Stimulated activated naive B cell treated with anti-CD40 and anti-IgM and Interleukin-4, amounts not matched to agents 10 μg/mL and 1 μg/mL and 100 μg/mL, for 72 hours (primary cell): ENCODE measurements around the gene ANKRD11.
A peak's percentile ranks its signal among the peaks of the same experiment; 100 is the strongest.
"Not testable (repeated sequence)": the region's sequence is repeated elsewhere in the genome, so short reads cannot be mapped to it uniquely, and the experiment has no call there.

Experiments
- ATAC-seq, 2 donors: fragments of 150-1000 bp; cut with Tn5 transposase; replicated peaks; 2 replicates each; pipeline ENCODE4 v1.10.0; 2021; ENCODE audit warnings: moderate library complexity in 1 of 2
- DNase-seq: peaks from one replicate; pipeline ENCODE4 v3.0.0; 2021
- H3K27ac Mint-ChIP-seq: one replicate; pipeline ENCODE4 v1.8.0; 2022; ENCODE audit warnings: mild to moderate bottlenecking, mixed read lengths
- H3K27me3 Mint-ChIP-seq, 2 donors: one replicate each; pipeline ENCODE4 v1.8.0; 2022; ENCODE audit warnings: mixed read lengths in 2 of 2
- H3K36me3 Mint-ChIP-seq, 2 donors: one replicate each; pipeline ENCODE4 v1.8.0; 2022; ENCODE audit warnings: mixed read lengths in 2 of 2, mild to moderate bottlenecking in 1 of 2
- H3K4me1 Mint-ChIP-seq, 2 donors: one replicate each; pipeline ENCODE4 v1.8.0; 2022; ENCODE audit warnings: mixed read lengths in 2 of 2, mild to moderate bottlenecking in 1 of 2
- H3K4me3 Mint-ChIP-seq, 2 donors: one replicate each; pipeline ENCODE4 v1.8.0; 2022; ENCODE audit warnings: mild to moderate bottlenecking in 2 of 2, mixed read lengths in 2 of 2, moderate library complexity in 1 of 2
- H3K9me3 Mint-ChIP-seq, 2 donors: one replicate each; pipeline ENCODE4 v1.8.0; 2022; ENCODE audit warnings: mixed read lengths in 2 of 2, mild to moderate bottlenecking in 1 of 2

Gene ANKRD11

DNA sequence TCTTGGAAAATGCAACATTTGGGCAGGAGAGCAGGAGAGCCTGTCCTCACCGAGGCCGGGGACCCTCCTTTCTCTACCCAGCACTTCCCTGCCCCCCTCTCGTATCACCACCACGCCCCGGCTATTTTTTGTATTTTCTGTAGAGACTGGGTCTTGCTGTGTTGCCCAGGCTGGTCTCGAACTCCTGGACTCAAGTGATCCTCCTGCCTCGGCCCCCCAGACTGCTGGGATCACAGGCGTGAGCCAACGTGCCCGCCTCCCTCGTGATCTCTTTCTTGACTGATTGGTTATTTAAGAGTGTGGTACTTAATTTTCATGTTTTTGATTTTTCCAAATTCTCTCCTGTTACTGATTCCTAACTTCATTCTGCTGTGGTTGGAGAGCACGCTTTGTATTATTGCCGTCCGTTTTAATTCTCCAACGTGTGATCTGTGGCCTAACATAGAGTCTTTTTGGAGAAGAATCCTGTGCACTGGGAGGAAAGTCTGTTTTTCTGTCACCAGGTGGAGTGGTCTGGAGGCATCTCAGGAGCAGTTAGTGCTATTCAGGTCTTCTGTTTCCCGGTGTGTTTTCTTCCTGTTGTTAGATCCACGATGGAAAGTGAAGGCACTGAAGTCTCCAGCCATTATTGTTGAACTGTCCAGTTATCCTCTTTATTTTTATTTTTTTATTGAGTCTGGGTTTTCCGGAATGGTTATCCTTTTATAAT lies 232.4 kb downstream of the ANKRD11 start:
- DNase-seq = no peak
- peak overlapping the region; percentile 88 for H3K27ac Mint-ChIP-seq
- H3K9me3 Mint-ChIP-seq = peaks cover 0 to 2% of the 10 kb centered on the region in 2 donors
- H3K4me3 Mint-ChIP-seq = peak overlapping the region; percentile 75 to 80
- peaks cover 9 to 15% of the 10 kb centered on the region in 2 donors for H3K36me3 Mint-ChIP-seq
- H3K27me3 Mint-ChIP-seq = peaks cover 24 to 34% of the 10 kb centered on the region in 2 donors
- peaks cover 19 to 27% of the 10 kb centered on the region in 2 donors for H3K4me1 Mint-ChIP-seq
- ATAC-seq = no peak

GRCh38 chr16:89257281-89257731 lies 233.1 kb downstream of the ANKRD11 start:
- Mint-ChIP-seq H3K27me3 (peaks cover 24 to 34% of the 10 kb centered on the region in 2 donors), H3K36me3 (peaks cover 6 to 9% of the 10 kb centered on the region in 2 donors), H3K9me3 (no peaks in the 10 kb centered on the region), H3K4me3 (peak overlapping the region; percentile 75 to 80), H3K4me1 (peaks cover 18 to 27% of the 10 kb centered on the region in 2 donors), H3K27ac (peak overlapping the region; percentile 88)
- DNase-seq (no peak), ATAC-seq (peak; percentile 26 to 27)

- ATAC-seq = peak; percentile 71 to 77
- Mint-ChIP-seq H3K4me1 (peaks cover 16 to 27% of the 10 kb centered on the region in 2 donors), H3K4me3 (peak overlapping the region; percentile 68 to 80), H3K9me3 (no peaks in the 10 kb centered on the region), H3K27ac (peak overlapping the region; percentile 69), H3K36me3 (peaks cover 3 to 5% of the 10 kb centered on the region in 2 donors), H3K27me3 (peaks cover 26 to 34% of the 10 kb centered on the region in 2 donors)
- DNase-seq = no peak
These were observed 233.6 kb downstream of the ANKRD11 start for GRCh38 chr16:89256651-89257254.

DNA sequence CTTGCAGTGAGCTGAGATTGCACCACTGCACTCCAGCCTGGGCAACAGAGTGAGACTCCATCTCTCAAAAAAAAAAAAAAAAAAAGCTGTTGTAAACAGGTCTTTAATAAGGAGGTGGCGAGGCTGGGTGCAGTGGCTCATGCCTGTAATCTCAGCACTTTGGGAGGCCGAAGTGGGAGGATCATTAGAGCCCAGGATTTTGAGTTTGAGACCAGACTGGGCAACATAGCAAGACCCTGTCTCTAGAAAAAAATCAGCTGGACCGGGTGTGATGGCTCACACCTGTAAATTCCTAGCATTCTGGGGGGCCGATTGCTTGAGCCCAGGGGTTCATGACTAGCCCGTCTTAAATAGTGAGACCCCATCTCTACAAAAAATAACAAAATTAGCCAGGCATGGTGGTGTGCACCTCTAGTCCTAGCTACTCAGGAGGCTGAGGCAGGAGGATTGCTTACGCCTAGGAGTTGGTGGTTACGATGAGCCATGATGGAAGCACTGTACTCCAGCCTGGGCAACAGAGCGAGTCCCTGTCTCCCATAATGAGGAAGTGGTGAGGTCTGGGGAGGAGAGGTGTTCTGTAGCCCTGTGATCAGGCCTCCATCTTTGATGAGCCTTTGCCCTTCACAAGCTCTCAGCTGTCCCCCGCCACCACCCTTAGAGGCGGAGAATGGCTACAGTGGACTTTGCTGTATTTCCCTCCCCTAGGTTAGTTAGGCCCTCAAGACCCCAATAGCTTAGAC lies 236.6 kb downstream of the ANKRD11 start:
- no peak overlapping the region for H3K4me3 Mint-ChIP-seq
- peaks cover 25% of the 10 kb centered on the region in 2 donors for H3K27me3 Mint-ChIP-seq
- DNase-seq (no peak), ATAC-seq (peak; percentile 26 to 44)
- H3K27ac Mint-ChIP-seq = no peak overlapping the region
- H3K4me1 Mint-ChIP-seq = peaks cover 14 to 27% of the 10 kb centered on the region in 2 donors
- peaks cover 5 to 9% of the 10 kb centered on the region in 2 donors for H3K36me3 Mint-ChIP-seq
- H3K9me3 Mint-ChIP-seq = peaks cover 7 to 9% of the 10 kb centered on the region in 2 donors

DNA sequence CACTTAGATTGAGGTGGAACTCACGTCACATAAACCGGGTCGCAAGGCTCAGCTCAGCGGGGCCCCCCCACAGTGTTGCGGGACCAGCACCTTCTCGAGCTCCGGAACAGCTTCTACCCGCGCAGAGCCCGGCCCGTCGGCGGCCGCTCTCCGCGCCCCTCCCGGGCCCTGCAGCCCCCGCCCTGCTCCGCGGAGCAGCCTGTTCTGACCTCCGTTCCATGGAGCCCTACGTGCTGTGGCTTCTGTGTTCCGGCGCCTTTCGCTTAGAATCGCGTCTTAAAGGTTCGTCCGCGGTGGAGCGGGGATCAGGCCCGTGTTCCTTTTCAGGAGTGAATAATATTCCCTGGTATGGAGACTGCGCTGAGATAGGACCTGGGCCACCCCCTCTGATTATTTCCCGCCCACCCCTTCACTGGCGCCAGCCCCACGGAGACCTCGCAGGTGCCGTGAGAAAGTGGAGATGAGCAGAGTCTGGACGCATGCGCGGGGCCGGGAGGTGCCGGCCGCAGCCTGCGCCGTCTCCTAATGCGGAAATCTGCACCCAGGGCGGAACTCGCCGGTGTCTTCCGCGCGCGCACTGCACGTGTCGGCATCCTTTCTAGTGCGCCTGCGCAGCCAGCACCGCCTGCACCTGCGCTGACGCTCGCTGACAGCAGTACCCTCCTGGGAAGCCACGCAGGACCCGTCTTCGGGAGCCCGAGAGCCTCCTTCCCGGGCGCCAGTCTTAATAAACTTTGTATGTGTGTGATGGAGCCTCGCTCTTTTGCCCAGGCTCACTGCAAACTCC lies 242.0 kb downstream of the ANKRD11 start:
- DNase-seq (no peak), ATAC-seq (no peak)
- Mint-ChIP-seq H3K36me3 (peaks cover 2 to 4% of the 10 kb centered on the region in 2 donors), H3K27ac (peak overlapping the region; percentile 20), H3K4me1 (peaks cover 0 to 3% of the 10 kb centered on the region in 2 donors), H3K27me3 (peaks cover 0 to 4% of the 10 kb centered on the region in 2 donors), H3K4me3 (peak overlapping the region; percentile 79 to 81), H3K9me3 (peaks cover 7 to 9% of the 10 kb centered on the region in 2 donors)

DNA sequence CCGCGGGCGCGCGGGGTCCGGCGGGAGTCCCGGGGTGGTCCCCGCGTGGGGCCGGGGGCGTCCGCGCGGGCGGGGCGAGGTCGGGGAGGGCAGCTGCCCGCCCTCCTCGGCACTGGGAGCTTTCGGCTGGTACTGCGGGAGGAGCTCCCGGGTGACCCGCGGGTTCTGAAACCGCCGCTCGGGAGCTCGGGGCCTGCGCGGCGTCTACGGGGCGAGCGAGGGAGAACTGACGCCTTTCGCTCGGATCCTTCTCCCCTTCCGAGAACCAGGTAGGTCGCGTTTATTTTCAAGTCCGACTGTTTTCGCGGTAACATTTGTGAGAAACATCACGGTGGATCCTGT lies 242.7 kb downstream of the ANKRD11 start:
- not testable (repeated sequence) for H3K27me3 Mint-ChIP-seq, DNase-seq, H3K9me3 Mint-ChIP-seq, H3K36me3 Mint-ChIP-seq, H3K4me1 Mint-ChIP-seq, H3K27ac Mint-ChIP-seq
- H3K4me3 Mint-ChIP-seq = peak overlapping the region; percentile 79 to 81
- ATAC-seq = peak; percentile 58 to 62

- ATAC-seq (peak; percentile 84 to 91), DNase-seq (peak; percentile 84)
- Mint-ChIP-seq H3K36me3 (peaks cover 2 to 4% of the 10 kb centered on the region in 2 donors), H3K4me3 (peak overlapping the region; percentile 79 to 81), H3K27me3 (peaks cover 0 to 4% of the 10 kb centered on the region in 2 donors), H3K9me3 (peaks cover 7 to 9% of the 10 kb centered on the region in 2 donors), H3K4me1 (peaks cover 5 to 10% of the 10 kb centered on the region in 2 donors), H3K27ac (peak overlapping the region; percentile 62)
These were observed 243.2 kb downstream of the ANKRD11 start for GRCh38 chr16:89246903-89247733.

GRCh38 chr16:89246383-89246902 lies 243.9 kb downstream of the ANKRD11 start:
- peak overlapping the region; percentile 79 to 81 for H3K4me3 Mint-ChIP-seq
- H3K27me3 Mint-ChIP-seq = no peaks in the 10 kb centered on the region
- H3K4me1 Mint-ChIP-seq = peaks cover 8 to 10% of the 10 kb centered on the region in 2 donors
- ATAC-seq (no peak), DNase-seq (no peak)
- H3K36me3 Mint-ChIP-seq = peaks cover 2 to 4% of the 10 kb centered on the region in 2 donors
- H3K27ac Mint-ChIP-seq = peak overlapping the region; percentile 62
- H3K9me3 Mint-ChIP-seq = peaks cover 7 to 9% of the 10 kb centered on the region in 2 donors

- no peak overlapping the region for H3K27ac Mint-ChIP-seq
- peaks cover 13 to 23% of the 10 kb centered on the region in 2 donors for H3K4me1 Mint-ChIP-seq
- no peak overlapping the region for H3K4me3 Mint-ChIP-seq
- H3K9me3 Mint-ChIP-seq = peaks cover 0 to 1% of the 10 kb centered on the region in 2 donors
- H3K27me3 Mint-ChIP-seq = no peaks in the 10 kb centered on the region
- DNase-seq (no peak), ATAC-seq (no peak)
- H3K36me3 Mint-ChIP-seq = peaks cover under 1 to 2% of the 10 kb centered on the region in 2 donors
These were observed 245.6 kb downstream of the ANKRD11 start for GRCh38 chr16:89244754-89245153.

DNA sequence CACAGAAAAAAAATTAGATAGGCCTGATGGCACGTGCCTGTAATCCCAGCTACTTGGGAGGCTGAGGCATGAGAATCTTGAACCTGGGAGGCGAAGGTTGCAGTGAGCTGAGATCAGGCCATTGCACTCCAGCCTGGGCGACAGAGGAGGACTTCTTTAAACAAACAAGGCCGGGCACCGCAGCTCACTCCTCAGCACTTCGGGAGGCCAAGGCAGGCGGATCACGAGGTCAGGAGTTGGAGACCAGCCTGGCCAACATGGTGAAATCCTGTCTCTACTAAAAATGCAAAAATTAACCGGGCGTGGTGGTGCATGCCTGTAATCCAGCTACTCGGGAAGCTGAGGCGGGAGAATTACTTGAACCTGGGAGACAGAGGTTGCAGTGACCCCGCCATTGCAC lies 246.1 kb downstream of the ANKRD11 start:
- not testable (repeated sequence) for ATAC-seq, H3K27ac Mint-ChIP-seq, DNase-seq, H3K27me3 Mint-ChIP-seq, H3K4me3 Mint-ChIP-seq, H3K36me3 Mint-ChIP-seq, H3K9me3 Mint-ChIP-seq
- H3K4me1 Mint-ChIP-seq = peaks cover 13 to 24% of the 10 kb centered on the region in 2 donors

DNA sequence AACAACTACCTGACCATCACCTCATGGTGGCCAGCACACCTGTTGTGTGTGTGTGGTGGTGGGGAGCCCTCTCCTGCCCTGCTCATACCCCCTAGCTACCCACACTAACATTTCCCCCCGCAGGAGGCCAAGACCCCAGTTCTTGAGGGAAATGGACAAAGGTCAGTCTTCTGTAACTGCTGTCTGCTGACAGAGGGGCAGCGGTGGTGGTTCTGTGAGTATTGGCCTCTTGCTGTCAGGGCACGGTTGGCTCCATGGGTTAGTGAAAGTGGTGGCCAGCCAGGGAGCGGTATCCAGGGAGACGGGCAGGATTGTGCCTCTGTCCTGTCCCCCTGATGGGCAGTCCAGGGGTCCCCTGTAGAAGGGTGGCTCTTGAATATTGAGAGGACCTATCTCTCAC lies 246.7 kb downstream of the ANKRD11 start:
- Mint-ChIP-seq H3K4me3 (no peak overlapping the region), H3K36me3 (peaks cover 0 to 2% of the 10 kb centered on the region in 2 donors)

GRCh38 chr16:89242795-89243200 lies 247.6 kb downstream of the ANKRD11 start:
- Mint-ChIP-seq H3K36me3 (peaks cover 0 to 2% of the 10 kb centered on the region in 2 donors), H3K9me3 (no peaks in the 10 kb centered on the region), H3K27me3 (no peaks in the 10 kb centered on the region), H3K4me3 (peak overlapping the region in 1 of 2 donors; percentile 10), H3K4me1 (peaks cover 13 to 24% of the 10 kb centered on the region in 2 donors), H3K27ac (no peak overlapping the region)
- ATAC-seq = no peak
- DNase-seq = no peak

More for the DNA sequence above, 246.7 kb downstream of the ANKRD11 start:
- H3K9me3 Mint-ChIP-seq = no peaks in the 10 kb centered on the region
- ATAC-seq = no peak
- peaks cover 13 to 24% of the 10 kb centered on the region in 2 donors for H3K4me1 Mint-ChIP-seq
- H3K27me3 Mint-ChIP-seq = no peaks in the 10 kb centered on the region
- no peak overlapping the region for H3K27ac Mint-ChIP-seq
- no peak for DNase-seq
